Body of pancreas (tissue), 4 donors: ENCODE data around the gene PKD2L2.

Experiments
- CTCF ChIP-seq, 7 experiments: fragments of 450-650 bp in 4 of 7; fragments of 200-600 bp in 3 of 7; sonication (generic) in 3 of 7; IDR thresholded peaks; one replicate each; pipeline ENCODE4 v1.5.1; 2016 to 2019; ENCODE audit warnings: antibody characterized with exemption in 7 of 7
- POLR2A ChIP-seq, 3 donors: fragments of 450-650 bp; IDR thresholded peaks; one replicate each; pipeline ENCODE4 v1.6.1; 2016; ENCODE audit warnings: antibody characterized with exemption in 3 of 3, mild to moderate bottlenecking in 2 of 3

GRCh38 chr5:137935694-137936093 lies 46.4 kb downstream of the PKD2L2 start:
- no peak for TF ChIP-seq CTCF (IDR thresholded peaks at IDR 0.05)
- TF ChIP-seq POLR2A (IDR thresholded peaks at IDR 0.05) = no peak
